GM12878 (cell line): ENCODE measurements around the gene ME3. TPM values are rescaled to one million over a fixed set of nuclear protein-coding genes. Genes with fewer than 3 reads are reported as not detected.

Source experiments
- ATAC-seq: fragments of 200-7000 bp; cut with Tn5 transposase; 3 replicates; pipeline ENCODE4 v1.9.1; 2020; ENCODE audit warnings: mild to moderate bottlenecking, moderate library complexity
- BruUV-seq: library from RNA; stranded (reverse); fragments of 400-500 nt; replicated peaks from 2 replicates; lab custom pipeline; 2021; lab: Mats Ljungman, UMichigan
- CTCF ChIA-PET: fragments of 300-600 bp; sonication (Branson Sonifier 250); formaldehyde crosslinking; extraction: SDS; loops from one replicate; lab custom pipeline; 2021; ENCODE audit warnings: inconsistent platforms; lab: Yijun Ruan, JAX
- POLR2A ChIA-PET: fragments of 350-600 bp; formaldehyde crosslinking; extraction: SDS; loops from one replicate; lab custom pipeline; 2021; ENCODE audit warnings: inconsistent platforms; lab: Charles Lee
- RAD21 ChIA-PET: fragments of 300-600 bp; sonication (Branson Sonifier 250); formaldehyde crosslinking; loops from one replicate; lab custom pipeline; 2023; ENCODE audit warnings: antibody characterized with exemption; ENCODE audit not compliant: unreplicated experiment; lab: Charles Lee
- SMC1A ChIA-PET: fragments of 300-600 bp; sonication (Branson Sonifier 250); formaldehyde crosslinking; loops from one replicate; lab custom pipeline; 2023; ENCODE audit not compliant: unreplicated experiment, uncharacterized antibody; lab: Charles Lee
- DNase-seq: peaks from one replicate; pipeline ENCODE4 v3.0.0-alpha.2; 2011; ENCODE audit warnings: low read depth, low spot score
- FAIRE-seq: peaks from 3 replicates; lab custom pipeline; 2011; peaks lifted over from hg19 to GRCh38; lab: Jason Lieb, UNC
- H2AFZ ChIP-seq: 2 replicates; pipeline ENCODE4 v1.6.0; 2011; ENCODE audit warnings: low read depth, low read length, control low read depth; ENCODE audit not compliant: control insufficient read depth
- H3K27ac ChIP-seq: 2 replicates; pipeline ENCODE4 v1.5.1; 2011; ENCODE audit warnings: control low read depth; ENCODE audit not compliant: control insufficient read depth, insufficient read depth
- H3K27me3 ChIP-seq, 2 experiments: replicated peaks in 1 of 2; 2 replicates each; pipeline versions ENCODE4 v1.6.0 to v1.6.1; 2011; ENCODE audit warnings: low read length in 1 of 2; ENCODE audit not compliant: control insufficient read depth in 2 of 2, insufficient read depth in 2 of 2
- H3K36me3 ChIP-seq, 2 experiments: 2 replicates each; pipeline ENCODE4 v1.5.1; 2011; ENCODE audit warnings: low read length in 1 of 2; ENCODE audit not compliant: control insufficient read depth in 2 of 2, insufficient read depth in 2 of 2
- H3K4me1 ChIP-seq: 2 replicates; pipeline ENCODE4 v1.6.1; 2011; ENCODE audit warnings: mild to moderate bottlenecking, low read length, moderate library complexity, mixed read lengths; ENCODE audit not compliant: control insufficient read depth, insufficient read depth
- H3K4me2 ChIP-seq: 2 replicates; pipeline ENCODE4 v1.6.0; 2011; ENCODE audit warnings: control low read depth; ENCODE audit not compliant: control insufficient read depth, insufficient read depth
- H3K4me3 ChIP-seq: fragments of 200-600 bp; sonication (generic); 2 replicates; pipeline ENCODE4 v1.5.1; 2016
- H3K79me2 ChIP-seq: 2 replicates; pipeline ENCODE4 v1.6.0; 2011; ENCODE audit warnings: low read length; ENCODE audit not compliant: control insufficient read depth, insufficient read depth
- H3K9ac ChIP-seq: 2 replicates; pipeline ENCODE4 v1.8.0; 2011; ENCODE audit warnings: low read length, control low read depth, mixed read lengths; ENCODE audit not compliant: control insufficient read depth, insufficient read depth
- H3K9me3 ChIP-seq: replicated peaks from 3 replicates; pipeline ENCODE4 v1.5.1; 2011; ENCODE audit warnings: mild to moderate bottlenecking, low read length; ENCODE audit not compliant: control insufficient read depth, insufficient read depth
- H4K20me1 ChIP-seq: 2 replicates; pipeline ENCODE4 v1.6.0; 2011; ENCODE audit not compliant: control insufficient read depth, insufficient read depth
- ATF7 ChIP-seq: fragments of 450-650 bp; IDR thresholded peaks from 2 replicates; pipeline ENCODE4 v1.6.1; 2016; ENCODE audit warnings: low read depth, mild to moderate bottlenecking
- BMI1 ChIP-seq: fragments of 450-650 bp; IDR thresholded peaks from 2 replicates; pipeline ENCODE4 v1.6.1; 2016; ENCODE audit warnings: mild to moderate bottlenecking, moderate library complexity, borderline replicate concordance
- CEBPB ChIP-seq, 2 experiments: fragments of 150-350 bp in 1 of 2; IDR thresholded peaks; 2 replicates each; pipeline ENCODE4 v1.6.1; 2012 to 2014; ENCODE audit warnings: low read depth in 2 of 2, low read length in 2 of 2, borderline replicate concordance in 1 of 2, inconsistent platforms in 1 of 2
- CHD4 ChIP-seq: fragments of 200-600 bp; sonication (generic); IDR thresholded peaks from 2 replicates; pipeline ENCODE4 v1.6.1; 2016; ENCODE audit warnings: mild to moderate bottlenecking
- EED ChIP-seq: sonication (generic); IDR thresholded peaks from 2 replicates; pipeline ENCODE4 v1.6.1; 2016; ENCODE audit warnings: antibody characterized with exemption, low read depth
- ELK1 ChIP-seq: IDR thresholded peaks from 2 replicates; pipeline ENCODE4 v1.6.1; 2012; ENCODE audit warnings: low read depth, low read length, improper control_type of control experiment
- HDAC6 ChIP-seq: fragments of 200-600 bp; sonication (generic); IDR thresholded peaks from one replicate; pipeline ENCODE4 v1.8.0; 2017; ENCODE audit warnings: antibody characterized with exemption; ENCODE audit not compliant: unreplicated experiment
- MTA3 ChIP-seq: IDR thresholded peaks from 2 replicates; pipeline ENCODE4 v1.6.1; 2012; ENCODE audit warnings: low read length, inconsistent platforms, borderline replicate concordance
- MXI1 ChIP-seq: fragments of 150-350 bp; IDR thresholded peaks from 2 replicates; pipeline ENCODE4 v1.6.1; 2011; ENCODE audit warnings: low read depth, mild to moderate bottlenecking, inconsistent platforms, low read length, improper control_type of control experiment
- NR2F1 ChIP-seq: fragments of 450-650 bp; conservative IDR thresholded peaks from 2 replicates; pipeline ENCODE4 v1.6.1; 2017; ENCODE audit warnings: mild to moderate bottlenecking
- PAX8 ChIP-seq: fragments of 450-650 bp; IDR thresholded peaks from 2 replicates; pipeline ENCODE4 v1.6.1; 2017; ENCODE audit warnings: mild to moderate bottlenecking, moderate library complexity
- POLR2A ChIP-seq: IDR thresholded peaks from 2 replicates; pipeline ENCODE4 v1.6.1; 2011; ENCODE audit warnings: low read depth, mild to moderate bottlenecking, low read length
- SMAD1 ChIP-seq: fragments of 450-650 bp; IDR thresholded peaks from 2 replicates; pipeline ENCODE4 v1.6.1; 2018; ENCODE audit warnings: mild to moderate bottlenecking, low read depth; ENCODE audit not compliant: partially characterized antibody
- SMC3 ChIP-seq: IDR thresholded peaks from 2 replicates; pipeline ENCODE4 v1.6.1; 2011; ENCODE audit warnings: low read length, improper control_type of control experiment, borderline replicate concordance
- SPI1 ChIP-seq: IDR thresholded peaks from 2 replicates; pipeline ENCODE4 v1.6.1; 2011; ENCODE audit warnings: low read depth, mild to moderate bottlenecking, low read length, moderate library complexity, borderline replicate concordance; ENCODE audit not compliant: insufficient read depth
- SREBF1 ChIP-seq: IDR thresholded peaks from 2 replicates; pipeline ENCODE4 v1.6.1; 2012; ENCODE audit warnings: mild to moderate bottlenecking, low read length
- WRNIP1 ChIP-seq: IDR thresholded peaks from 2 replicates; pipeline ENCODE4 v1.6.1; 2011; ENCODE audit warnings: low read depth, low read length, improper control_type of control experiment, borderline replicate concordance
- YY1 ChIP-seq: IDR thresholded peaks from 2 replicates; pipeline ENCODE4 v1.6.1; 2011; ENCODE audit warnings: low read depth, mild to moderate bottlenecking, low read length
- ZNF622 ChIP-seq: fragments of 450-650 bp; IDR thresholded peaks from 2 replicates; pipeline ENCODE4 v1.6.1; 2017; ENCODE audit warnings: mild to moderate bottlenecking, inconsistent platforms
- ZSCAN29 ChIP-seq: fragments of 450-650 bp; IDR thresholded peaks from 2 replicates; pipeline ENCODE4 v1.6.1; 2017; ENCODE audit warnings: mild to moderate bottlenecking, moderate library complexity
- WGBS: methylation state at CpG from one replicate; pipeline ENCODE4 v1.1.6; 2016; ENCODE audit warnings: low lambda C conversion rate; ENCODE audit not compliant: insufficient replicate concordance, insufficient coverage; ENCODE audit errors: missing lambda C conversion rate; 5-methylcytosine and 5-hydroxymethylcytosine counted together
- in situ Hi-C: fragments of 300-500 bp; cut with MboI; formaldehyde crosslinking; loops from 9 replicates; pipeline ENCODE4 v1.14.3; 2018; ENCODE audit warnings: mixed read lengths
- intact Hi-C: fragments of 100-400 bp; cut with micrococcal nuclease; formaldehyde crosslinking; loops from one replicate; pipeline ENCODE4 v1.14.2; 2022; ENCODE audit not compliant: unreplicated experiment
- polyA plus RNA-seq, 11 experiments: library from polyadenylated mRNA; depleted of rRNA in 4 of 11; unstranded in 6 of 11; stranded (reverse) in 5 of 11; fragments of >200 nt; fragmentation: Nextera tagmentation in 4 of 11; fragmentation: Illumina TruSeq in 1 of 11; extraction: Ambion mirVana in 4 of 11; extraction: Trizol in 1 of 11; gene quantifications; 1 replicate in 1 of 11; 2 replicates in 10 of 11; pipeline versions ENCODE4 v1.2.1 to v1.2.3, GENCODE V29; 2011 to 2016; ENCODE audit warnings: inconsistent platforms in 2 of 11, missing spikeins in 2 of 11, low read depth in 1 of 11
- total RNA-seq, 4 experiments: library from RNA; depleted of rRNA in 3 of 4; stranded (reverse); fragments of >200 nt in 3 of 4; fragmentation: Illumina TruSeq in 1 of 4; extraction: Trizol in 1 of 4; gene quantifications; 2 replicates each; pipeline versions ENCODE4 v1.2.1 to v1.2.3, GENCODE V29; 2013 to 2021

ME3 gene
- total and polyA plus RNA-seq, 10 of the 15 experiments (the other 5 are each of a cell fraction or from before 2014, with no cell fraction given), result 0.06 to 0.40 (median 0.19) TPM; not detected in 2

- no peaks in the 10 kb centered on the region for H3K36me3 ChIP-seq
- POLR2A ChIA-PET, result no interaction called here
- TF ChIP-seq CHD4 (no peak), SMAD1 (no peak), ZNF622 (no peak), POLR2A (no peak)
- H3K79me2 ChIP-seq, result no peaks in the 10 kb centered on the region
- no peak overlapping the region for H3K27ac ChIP-seq
- in situ Hi-C loops, result no loop called here
- FAIRE-seq (no peak), ATAC-seq (no peak), DNase-seq (no peak)
- no peak overlapping the region for H3K9ac ChIP-seq
- SMC1A ChIA-PET, result interaction anchor here (1.2 kb wide), 1 partner anchor 108 kb away, joined by 3 read pairs; no protein-coding TSS in a partner anchor
- H3K27me3 ChIP-seq, result peaks cover 8 to 10% of the 10 kb centered on the region in 2 experiments; a peak in 3 of 4 replicates
- no peak overlapping the region for H3K4me3 ChIP-seq
- WGBS, result 47% methylated on average over 3 of the region's 3 CpGs
- H4K20me1 ChIP-seq, result no peaks in the 10 kb centered on the region
- RAD21 ChIA-PET, result no interaction called here
- H3K9me3 ChIP-seq, result no peaks in the 10 kb centered on the region
- no peak overlapping the region for H2AFZ ChIP-seq
- no TSS peak for BruUV-seq
- CTCF ChIA-PET, result no interaction called here
- no peaks in the 10 kb centered on the region for H3K4me1 ChIP-seq
- intact Hi-C loops, result no loop called here
- no peak overlapping the region for H3K4me2 ChIP-seq
Measured at GRCh38 chr11:86670911-86671310, 1.5 kb downstream of the ME3 start.

- POLR2A ChIA-PET, result no interaction called here
- in situ Hi-C loops, result no loop called here
- no peak for TF ChIP-seq NR2F1
- TF ChIP-seq ELK1, result no peak
- no peak for TF ChIP-seq SMC3
- TF ChIP-seq EED, result no peak
- no peak for TF ChIP-seq ZSCAN29
- TF ChIP-seq MXI1, result no peak
- no peak for TF ChIP-seq WRNIP1
- TF ChIP-seq CEBPB (IDR thresholded peaks at IDR 0.05; ENCODE audit: borderline replicate concordance in 1 of 2, low read depth in 2 of 2, low read length in 2 of 2), result no peak
- TF ChIP-seq YY1, result no peak
- no peak for TF ChIP-seq PAX8
- TF ChIP-seq SMAD1, result no peak
- no peak for TF ChIP-seq SREBF1
- no peak for TF ChIP-seq ATF7
- TF ChIP-seq SPI1, result no peak
- TF ChIP-seq BMI1, result no peak
- no peak for TF ChIP-seq MTA3
- TF ChIP-seq HDAC6, result no peak
Measured at GRCh38 chr11:86670181-86670580, 2.2 kb downstream of the ME3 start.

More at GRCh38 chr11:86670181-86670580, 2.2 kb downstream of the ME3 start:
- ChIA-PET RAD21 (no interaction called here), SMC1A (interaction anchor here (0.6 to 1.2 kb wide), 2 partner anchors 109 to 1996 kb away, joined by 3 read pairs; no protein-coding TSS in a partner anchor), CTCF (no interaction called here)
- Histone ChIP-seq H3K4me2 (no peak overlapping the region), H3K79me2 (no peaks in the 10 kb centered on the region), H3K9ac (no peak overlapping the region), H3K4me3 (no peak overlapping the region), H3K9me3 (no peaks in the 10 kb centered on the region), H3K27me3 (peaks cover 8 to 10% of the 10 kb centered on the region in 2 experiments; a peak in 3 of 4 replicates), H3K36me3 (no peaks in the 10 kb centered on the region), H4K20me1 (no peaks in the 10 kb centered on the region), H3K27ac (no peak overlapping the region), H2AFZ (no peak overlapping the region), H3K4me1 (no peaks in the 10 kb centered on the region)
- intact Hi-C loops, result no loop called here
- DNase-seq, result no peak
- BruUV-seq, result no TSS peak
- FAIRE-seq, result no peak
- 61% methylated on average over 5 of the region's 5 CpGs for WGBS
- no peak for ATAC-seq
